OCI-LY7 (cell line): ENCODE data around the gene TMEM8B. TPM values are rescaled to one million over a fixed set of nuclear protein-coding genes. Genes with fewer than 3 reads are reported as not detected.
A peak's percentile ranks its signal among the peaks of the same experiment; 100 is the strongest.

Experiments
- BruUV-seq: library from RNA; stranded (reverse); fragments of 400-500 nt; replicated peaks from 2 replicates; lab custom pipeline; 2021; lab: Mats Ljungman, UMichigan
- CTCF ChIA-PET: fragments of 300-600 bp; sonication (Branson Sonifier 250); formaldehyde crosslinking; loops from one replicate; lab custom pipeline; 2022; ENCODE audit warnings: antibody characterized with exemption; ENCODE audit not compliant: unreplicated experiment; lab: Charles Lee
- POLR2A ChIA-PET: fragments of 300-600 bp; sonication (Branson Sonifier 250); formaldehyde crosslinking; loops from one replicate; lab custom pipeline; 2022; ENCODE audit warnings: antibody characterized with exemption; lab: Charles Lee
- DNase-seq: peaks from one replicate; pipeline ENCODE4 v3.0.0-alpha.2; 2015; ENCODE audit warnings: low spot score
- H2AFZ ChIP-seq: fragments of 200-600 bp; sonication (generic), shearing (Covaris generic); 2 replicates; pipeline ENCODE4 v1.6.1; 2014; ENCODE audit warnings: mild to moderate bottlenecking, antibody characterized with exemption, low read length, moderate library complexity
- H3K27ac ChIP-seq: fragments of 200-600 bp; sonication (generic); 2 replicates; pipeline ENCODE4 v1.5.1; 2014; ENCODE audit warnings: mixed run types, low read depth, mild to moderate bottlenecking, moderate library complexity, low read length, inconsistent platforms; ENCODE audit not compliant: poor library complexity, severe bottlenecking
- H3K36me3 ChIP-seq: fragments of 200-600 bp; sonication (generic); 2 replicates; pipeline ENCODE4 v1.6.1; 2014; ENCODE audit warnings: mild to moderate bottlenecking, antibody characterized with exemption, low read length, moderate library complexity, mixed read lengths; ENCODE audit not compliant: insufficient read depth
- H3K4me1 ChIP-seq: fragments of 200-600 bp; sonication (generic); 2 replicates; pipeline ENCODE4 v1.5.1; 2014; ENCODE audit warnings: mild to moderate bottlenecking, low read length; ENCODE audit not compliant: insufficient read depth, poor library complexity, severe bottlenecking
- H3K4me2 ChIP-seq: fragments of 200-600 bp; sonication (generic); 2 replicates; pipeline ENCODE4 v1.6.1; 2014; ENCODE audit warnings: mild to moderate bottlenecking, low read length
- H3K4me3 ChIP-seq: fragments of 200-600 bp; sonication (generic); 2 replicates; pipeline ENCODE4 v1.5.1; 2014; ENCODE audit warnings: mild to moderate bottlenecking, low read depth, low read length; ENCODE audit not compliant: poor library complexity, severe bottlenecking
- H3K79me2 ChIP-seq: fragments of 200-600 bp; sonication (generic); 2 replicates; pipeline ENCODE4 v1.6.1; 2016; ENCODE audit warnings: low read depth, mild to moderate bottlenecking, low read length, moderate library complexity, mixed read lengths; ENCODE audit not compliant: insufficient read depth
- H3K9me2 ChIP-seq: fragments of 200-600 bp; sonication (generic); 2 replicates; pipeline ENCODE4 v1.6.1; 2016; ENCODE audit warnings: mild to moderate bottlenecking, low read length, mixed read lengths; ENCODE audit not compliant: insufficient read depth
- H3K9me3 ChIP-seq: fragments of 200-600 bp; sonication (generic); 2 replicates; pipeline ENCODE4 v1.6.1; 2014; ENCODE audit warnings: mild to moderate bottlenecking, mixed run types, low read length, mixed read lengths
- H4K20me1 ChIP-seq: fragments of 200-600 bp; sonication (generic); 2 replicates; pipeline ENCODE4 v1.6.1; 2014; ENCODE audit warnings: mild to moderate bottlenecking, antibody characterized with exemption, low read length, moderate library complexity, mixed read lengths; ENCODE audit not compliant: insufficient read depth
- EZH2phosphoT487 ChIP-seq: fragments of 200-600 bp; sonication (generic); IDR thresholded peaks from 2 replicates; pipeline ENCODE4 v1.6.1; 2018; ENCODE audit warnings: low read depth, borderline replicate concordance, mild to moderate bottlenecking, mixed run types, antibody characterized with exemption, low read length, moderate library complexity, mixed read lengths
- intact Hi-C: fragments of 100-400 bp; cut with micrococcal nuclease; formaldehyde crosslinking; loops from one replicate; pipeline ENCODE4 v1.10.0; 2022; ENCODE audit not compliant: unreplicated experiment
- total RNA-seq, 2 experiments: library from RNA; depleted of rRNA in 1 of 2; stranded (reverse); fragments of >200 nt in 1 of 2; shearing (Covaris generic) in 1 of 2; gene quantifications; 2 replicates each; pipeline ENCODE4 v1.2.3, GENCODE V29; 2014 to 2022
- TF ChIP-seq, protein P1 (sequence below): fragments of 200-600 bp; sonication (generic); conservative IDR thresholded peaks from 2 replicates; pipeline ENCODE4 v1.5.1; 2014; ENCODE audit warnings: mild to moderate bottlenecking, antibody characterized with exemption, low read length, moderate library complexity, mixed read lengths

Gene TMEM8B
- total RNA-seq, 2 experiments from 2014 or later = 3.1 to 15.7 TPM

DNA sequence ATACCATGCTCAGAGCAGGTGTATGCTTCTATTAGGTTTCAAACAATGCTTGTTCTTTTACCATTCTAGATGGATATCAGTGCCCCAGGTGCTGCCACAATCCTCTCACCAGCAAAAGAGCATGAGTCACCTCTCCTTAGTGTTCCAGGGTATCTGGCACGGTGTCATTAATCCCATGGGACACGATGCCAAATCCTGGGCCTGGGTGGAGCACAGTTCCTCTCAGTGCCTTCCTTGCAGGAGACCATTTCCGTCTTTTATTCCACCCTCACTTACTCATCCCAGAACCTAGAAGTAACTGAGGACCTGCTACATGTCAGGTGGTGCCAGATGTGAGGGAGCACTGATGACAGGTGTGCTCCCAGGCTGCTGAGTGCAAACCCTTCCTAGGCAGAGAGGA, 42.5 kb downstream of the TMEM8B start:
- POLR2A ChIA-PET = no interaction called here
- Histone ChIP-seq H3K36me3 (no peaks in the 10 kb centered on the region), H3K9me2 (no peaks in the 10 kb centered on the region), H3K79me2 (no peaks in the 10 kb centered on the region), H3K4me1 (no peaks in the 10 kb centered on the region), H2AFZ (no peak overlapping the region), H3K27ac (no peak overlapping the region), H3K4me3 (no peak overlapping the region), H3K4me2 (no peak overlapping the region), H3K9me3 (peaks cover 10% of the 10 kb centered on the region), H4K20me1 (no peaks in the 10 kb centered on the region)
- no peak for TF ChIP-seq EZH2phosphoT487
- TF ChIP-seq, protein P1, sequence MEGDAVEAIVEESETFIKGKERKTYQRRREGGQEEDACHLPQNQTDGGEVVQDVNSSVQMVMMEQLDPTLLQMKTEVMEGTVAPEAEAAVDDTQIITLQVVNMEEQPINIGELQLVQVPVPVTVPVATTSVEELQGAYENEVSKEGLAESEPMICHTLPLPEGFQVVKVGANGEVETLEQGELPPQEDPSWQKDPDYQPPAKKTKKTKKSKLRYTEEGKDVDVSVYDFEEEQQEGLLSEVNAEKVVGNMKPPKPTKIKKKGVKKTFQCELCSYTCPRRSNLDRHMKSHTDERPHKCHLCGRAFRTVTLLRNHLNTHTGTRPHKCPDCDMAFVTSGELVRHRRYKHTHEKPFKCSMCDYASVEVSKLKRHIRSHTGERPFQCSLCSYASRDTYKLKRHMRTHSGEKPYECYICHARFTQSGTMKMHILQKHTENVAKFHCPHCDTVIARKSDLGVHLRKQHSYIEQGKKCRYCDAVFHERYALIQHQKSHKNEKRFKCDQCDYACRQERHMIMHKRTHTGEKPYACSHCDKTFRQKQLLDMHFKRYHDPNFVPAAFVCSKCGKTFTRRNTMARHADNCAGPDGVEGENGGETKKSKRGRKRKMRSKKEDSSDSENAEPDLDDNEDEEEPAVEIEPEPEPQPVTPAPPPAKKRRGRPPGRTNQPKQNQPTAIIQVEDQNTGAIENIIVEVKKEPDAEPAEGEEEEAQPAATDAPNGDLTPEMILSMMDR = no peak
- CTCF ChIA-PET = no interaction called here
- no peak for DNase-seq
- BruUV-seq = no TSS peak
- intact Hi-C loops = no loop called here

DNA sequence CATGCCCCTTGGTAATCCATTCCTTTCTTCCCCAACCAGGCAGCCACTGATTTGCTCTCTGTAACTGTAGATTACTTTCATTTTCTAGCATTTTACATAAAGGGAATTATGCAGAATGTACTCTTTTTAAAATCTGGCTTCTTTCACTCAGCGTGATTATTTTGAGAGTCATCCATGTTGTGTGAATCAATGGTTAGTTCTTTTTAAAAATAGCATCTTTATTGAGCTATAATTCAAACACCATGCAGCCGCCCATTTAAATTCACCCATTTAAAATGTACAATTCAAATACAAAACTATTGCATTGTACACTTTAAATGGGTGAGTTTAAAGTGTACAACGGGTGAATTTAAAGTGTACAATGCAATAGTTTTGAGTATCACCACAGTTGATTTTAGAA, 43.5 kb downstream of the TMEM8B start:
- H3K27ac ChIP-seq = no peak overlapping the region
- no peaks in the 10 kb centered on the region for H3K9me2 ChIP-seq
- H3K4me2 ChIP-seq = no peak overlapping the region
- H3K36me3 ChIP-seq = no peaks in the 10 kb centered on the region
- H3K4me3 ChIP-seq = no peak overlapping the region
- CTCF ChIA-PET = no interaction called here
- no TSS peak for BruUV-seq
- DNase-seq = no peak
- H4K20me1 ChIP-seq = no peaks in the 10 kb centered on the region
- peaks cover 19% of the 10 kb centered on the region for H3K9me3 ChIP-seq
- POLR2A ChIA-PET = no interaction called here
- TF ChIP-seq, protein P1 = no peak
- no peak for TF ChIP-seq EZH2phosphoT487
- H3K79me2 ChIP-seq = no peaks in the 10 kb centered on the region
- H3K4me1 ChIP-seq = no peaks in the 10 kb centered on the region
- intact Hi-C loops = no loop called here
- no peak overlapping the region for H2AFZ ChIP-seq

DNA sequence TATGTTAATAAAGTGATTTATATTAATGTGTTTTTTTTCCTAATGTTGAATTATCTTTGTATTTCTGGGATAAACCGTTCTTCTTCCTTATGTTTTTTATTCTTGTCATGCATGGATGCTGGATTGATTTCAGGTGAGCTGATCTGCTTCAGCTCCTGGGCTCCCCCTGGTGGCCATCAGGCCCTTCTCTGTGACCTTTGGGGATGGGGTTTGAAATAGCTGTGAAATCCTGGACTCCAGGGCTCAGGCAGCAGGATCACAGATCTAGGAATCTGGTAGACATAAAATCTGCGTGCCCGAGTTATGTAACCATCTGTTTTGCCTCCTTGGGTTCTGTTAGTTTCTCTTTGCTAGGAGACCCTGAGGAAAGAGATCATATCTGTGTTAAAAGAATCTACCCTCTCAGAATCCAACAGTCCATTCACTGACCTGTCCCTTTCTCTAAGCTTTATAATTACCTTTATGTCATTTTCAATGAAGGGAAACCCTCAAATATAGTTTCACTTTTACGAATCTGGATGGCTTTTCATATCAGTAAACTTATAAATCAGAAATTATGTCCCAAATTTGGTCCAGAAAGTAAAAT, 53.3 kb downstream of the TMEM8B start:
- H3K36me3 ChIP-seq = no peaks in the 10 kb centered on the region
- no peak overlapping the region for H3K27ac ChIP-seq
- H3K4me1 ChIP-seq = no peaks in the 10 kb centered on the region
- no peak overlapping the region for H3K4me2 ChIP-seq
- H2AFZ ChIP-seq = no peak overlapping the region
- H4K20me1 ChIP-seq = no peaks in the 10 kb centered on the region
- peaks cover 6% of the 10 kb centered on the region; the same call in 1 of the 2 replicates for H3K9me3 ChIP-seq
- H3K4me3 ChIP-seq = no peak overlapping the region
- ChIA-PET POLR2A (interaction anchor here (0.8 kb wide), 1 partner anchor 9 kb away, joined by 3 read pairs; no protein-coding TSS in a partner anchor), CTCF (interaction anchor here (0.7 to 1.1 kb wide), 4 partner anchors 34 to 92 kb away, joined by 3 to 5 read pairs (median 4); no protein-coding TSS in a partner anchor)
- DNase-seq = peak; percentile 76
- no TSS peak for BruUV-seq
- intact Hi-C loops = loop anchor here (1.0 to 5.0 kb wide), 3 partner anchors 56 to 145 kb away; no protein-coding TSS in a partner anchor
- H3K9me2 ChIP-seq = no peaks in the 10 kb centered on the region
- no peak for TF ChIP-seq EZH2phosphoT487
- TF ChIP-seq, protein P1 = peak; percentile 100
- no peaks in the 10 kb centered on the region for H3K79me2 ChIP-seq
